Measurements from ENCODE around the gene RWDD3. TPM values are rescaled to one million over a fixed set of nuclear protein-coding genes. Genes with fewer than 3 reads are reported as not detected.

RWDD3 gene, protein sequence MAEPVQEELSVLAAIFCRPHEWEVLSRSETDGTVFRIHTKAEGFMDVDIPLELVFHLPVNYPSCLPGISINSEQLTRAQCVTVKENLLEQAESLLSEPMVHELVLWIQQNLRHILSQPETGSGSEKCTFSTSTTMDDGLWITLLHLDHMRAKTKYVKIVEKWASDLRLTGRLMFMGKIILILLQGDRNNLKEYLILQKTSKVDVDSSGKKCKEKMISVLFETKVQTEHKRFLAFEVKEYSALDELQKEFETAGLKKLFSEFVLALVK
- 10 to 100 TPM; 19.7 to 26.4 TPM for total RNA-seq
- polyA plus RNA-seq (ENCODE audit: insufficient read length in 2 of 2) = 10 to 100 TPM; 30.0 to 30.2 TPM
- long read RNA-seq, donor 1, partial matches to known transcripts = 0 of 5 reads
- long read RNA-seq, donor 1, other reads (novel, unspliced or antisense) = 0 of 5 reads
- long read RNA-seq, donor 2, partial matches to known transcripts = 0 of 5 reads
- long read RNA-seq, donor 2, other reads (novel, unspliced or antisense) = 0 of 5 reads
- long read RNA-seq, donor 3, partial matches to known transcripts = 0 of 1 reads
- long read RNA-seq, donor 3, other reads (novel, unspliced or antisense) = 0 of 1 reads
- long read RNA-seq, donor 4, transcript RWDD3-204 (2 exons, 513 nt) = minor isoform, 5 of 13 reads
- long read RNA-seq, donor 4, transcript RWDD3-203 (2 exons, 1,068 nt) = major isoform, 6 of 13 reads
- long read RNA-seq, donor 4, partial matches to known transcripts = 0 of 13 reads
- long read RNA-seq, donor 4, other reads (novel, unspliced or antisense) = 0 of 13 reads

DNA sequence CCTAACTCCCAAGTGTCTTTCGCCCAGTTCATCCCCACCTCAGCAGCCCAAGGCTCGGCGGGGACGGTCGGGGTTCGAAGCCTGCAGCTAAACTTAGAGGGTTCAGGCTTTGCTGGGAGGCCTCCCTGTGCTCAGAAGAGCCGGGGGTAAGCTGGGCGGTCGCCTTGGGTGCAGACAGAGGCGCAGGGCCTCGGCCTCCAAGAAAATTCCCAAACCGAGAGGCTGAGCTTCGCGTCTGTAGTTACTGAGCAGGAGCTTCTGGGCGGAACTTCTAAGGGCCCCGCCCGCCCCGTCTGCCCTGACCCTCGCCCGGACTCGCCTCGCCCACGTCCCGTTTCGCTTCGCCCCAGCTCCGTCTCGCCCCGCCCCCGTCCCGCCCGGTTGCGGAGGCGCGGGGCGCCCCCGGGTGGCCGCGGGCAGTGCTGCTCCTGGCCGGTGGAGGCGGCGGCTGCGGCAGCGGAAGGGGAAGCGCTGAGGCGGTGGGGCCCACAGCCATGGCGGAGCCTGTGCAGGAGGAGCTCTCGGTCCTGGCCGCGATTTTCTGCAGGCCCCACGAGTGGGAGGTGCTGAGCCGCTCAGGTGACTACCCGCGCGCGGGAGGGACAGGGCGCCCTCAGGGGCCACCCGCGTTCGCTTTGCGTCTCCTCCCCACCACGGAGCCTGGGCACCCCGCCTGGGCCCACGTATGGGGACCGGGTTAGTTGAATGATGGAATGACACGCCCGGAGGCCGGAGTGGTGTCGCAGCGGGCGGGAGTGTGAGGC, at the start of gene RWDD3:
TSS of gene RWDD3 (plus strand) at position 474 of the 764 bp plus-strand sequence. CDS start at position 495, 21 bp downstream.
- H3K27ac ChIP-seq (ENCODE audit: low read depth, low read length) = peak within 1 kb of the TSS; percentile 85

DNA sequence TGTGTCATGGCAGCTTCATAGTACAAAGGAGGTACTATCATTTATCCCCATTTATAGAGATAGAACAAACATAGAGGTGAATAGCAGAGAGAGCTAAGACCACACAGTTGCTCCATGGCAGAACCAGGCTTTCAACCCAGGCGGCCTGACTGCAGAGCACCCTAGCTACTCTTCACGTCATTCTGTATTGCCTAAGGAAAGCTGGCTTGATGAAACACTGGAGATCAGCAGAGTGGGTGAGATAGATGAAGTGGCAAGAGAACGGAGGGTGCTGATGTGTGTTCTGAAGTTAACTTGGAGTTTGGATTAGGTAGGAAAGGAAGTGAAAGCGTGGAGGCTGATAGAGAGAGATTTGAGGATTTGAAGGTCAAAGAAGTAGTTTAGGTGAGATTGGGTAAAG, 47.9 kb upstream of the RWDD3 start:
- no peaks in the 10 kb centered on the region for H3K27me3 ChIP-seq (ENCODE audit: control insufficient read depth, insufficient read depth, low read length)
- H3K4me3 ChIP-seq (ENCODE audit: low read depth, low read length) = no peak overlapping the region
- no peak for DNase-seq (ENCODE audit: low read depth in 4 of 6, low spot score in 6 of 6)
- H3K9me3 ChIP-seq (ENCODE audit: control insufficient read depth, insufficient read depth, low read length) = no peaks in the 10 kb centered on the region
- H3K4me1 ChIP-seq (ENCODE audit: control insufficient read depth, insufficient read depth, low read length) = peaks cover 4% of the 10 kb centered on the region
- H3K27ac ChIP-seq (ENCODE audit: low read depth, low read length) = no peak overlapping the region
- WGBS (ENCODE audit: insufficient coverage) = 97% methylated on average over 4 of the region's 4 CpGs
- H3K36me3 ChIP-seq (ENCODE audit: control insufficient read depth, insufficient read depth, low read length) = no peaks in the 10 kb centered on the region

More for the DNA sequence above, at the start of gene RWDD3:
- Histone ChIP-seq H3K9me3 (ENCODE audit: control insufficient read depth, insufficient read depth, low read length) (no peaks in the 10 kb centered on the region), H3K36me3 (ENCODE audit: control insufficient read depth, insufficient read depth, low read length) (no peaks in the 10 kb centered on the region), H3K4me1 (ENCODE audit: control insufficient read depth, insufficient read depth, low read length) (peaks cover 13% of the 10 kb centered on the region), H3K27me3 (ENCODE audit: control insufficient read depth, insufficient read depth, low read length) (no peaks in the 10 kb centered on the region), H3K4me3 (ENCODE audit: low read depth, low read length) (peak within 1 kb of the TSS; percentile 92)
- WGBS (ENCODE audit: insufficient coverage) = under 1% methylated on average over 67 of the region's 71 CpGs
- peak; percentile 72 to 96 (median 82) for DNase-seq (ENCODE audit: low read depth in 4 of 6, low spot score in 6 of 6)

DNA sequence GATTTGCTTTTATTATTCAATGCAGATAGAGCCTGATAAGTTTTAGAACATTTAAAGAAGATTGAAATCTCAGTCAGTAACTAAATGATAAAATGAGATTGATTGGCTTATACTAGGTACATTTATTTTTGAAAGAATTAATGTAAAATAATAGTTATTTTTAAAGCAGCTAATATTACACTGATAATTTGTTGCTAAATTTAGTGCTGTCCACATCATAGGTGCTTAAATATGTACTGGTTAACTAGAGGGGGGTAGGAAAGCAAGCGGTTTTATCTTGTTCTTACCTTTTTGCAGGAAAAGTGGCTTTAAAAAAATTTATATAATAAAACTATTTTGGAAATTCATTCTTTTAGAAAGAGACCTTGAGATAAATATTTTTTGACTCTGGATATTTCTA, 40.4 kb upstream of the RWDD3 start:
- Histone ChIP-seq H3K27ac (ENCODE audit: low read depth, low read length) (no peak overlapping the region), H3K27me3 (ENCODE audit: control insufficient read depth, insufficient read depth, low read length) (no peaks in the 10 kb centered on the region), H3K9me3 (ENCODE audit: control insufficient read depth, insufficient read depth, low read length) (no peaks in the 10 kb centered on the region), H3K4me1 (ENCODE audit: control insufficient read depth, insufficient read depth, low read length) (no peaks in the 10 kb centered on the region), H3K4me3 (ENCODE audit: low read depth, low read length) (no peak overlapping the region), H3K36me3 (ENCODE audit: control insufficient read depth, insufficient read depth, low read length) (no peaks in the 10 kb centered on the region)
- no peak for DNase-seq (ENCODE audit: low read depth in 4 of 6, low spot score in 6 of 6)
- WGBS (ENCODE audit: insufficient coverage) = no CpG with 5 or more reads among the region's 1 CpG

DNA sequence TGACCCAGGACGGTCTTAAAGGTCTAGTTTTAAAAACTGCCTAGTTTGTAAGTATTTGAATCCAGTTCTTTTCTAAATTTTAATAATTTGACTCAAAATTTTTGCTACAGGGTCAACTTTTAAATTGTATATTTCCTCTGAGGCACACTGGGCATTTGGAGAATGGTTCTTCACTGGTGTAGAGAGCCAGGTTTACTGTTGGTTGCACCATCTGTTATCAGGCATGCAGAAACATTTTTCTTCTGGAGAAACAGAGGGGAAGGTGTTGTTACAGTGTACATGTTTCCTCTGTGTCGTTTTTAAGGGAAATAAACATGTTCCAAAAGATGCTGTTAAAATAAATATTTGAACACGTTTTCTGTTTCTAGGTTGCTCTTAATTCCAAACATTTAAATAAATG, 39.0 kb upstream of the RWDD3 start:
- Histone ChIP-seq H3K27me3 (ENCODE audit: control insufficient read depth, insufficient read depth, low read length) (no peaks in the 10 kb centered on the region), H3K36me3 (ENCODE audit: control insufficient read depth, insufficient read depth, low read length) (no peaks in the 10 kb centered on the region), H3K4me3 (ENCODE audit: low read depth, low read length) (no peak overlapping the region), H3K4me1 (ENCODE audit: control insufficient read depth, insufficient read depth, low read length) (no peaks in the 10 kb centered on the region), H3K9me3 (ENCODE audit: control insufficient read depth, insufficient read depth, low read length) (no peaks in the 10 kb centered on the region), H3K27ac (ENCODE audit: low read depth, low read length) (no peak overlapping the region)
- DNase-seq (ENCODE audit: low read depth in 4 of 6, low spot score in 6 of 6) = peak in 1 of 6 donors; percentile 11
- no CpG with 5 or more reads among the region's 3 CpGs for WGBS (ENCODE audit: insufficient coverage)

DNA sequence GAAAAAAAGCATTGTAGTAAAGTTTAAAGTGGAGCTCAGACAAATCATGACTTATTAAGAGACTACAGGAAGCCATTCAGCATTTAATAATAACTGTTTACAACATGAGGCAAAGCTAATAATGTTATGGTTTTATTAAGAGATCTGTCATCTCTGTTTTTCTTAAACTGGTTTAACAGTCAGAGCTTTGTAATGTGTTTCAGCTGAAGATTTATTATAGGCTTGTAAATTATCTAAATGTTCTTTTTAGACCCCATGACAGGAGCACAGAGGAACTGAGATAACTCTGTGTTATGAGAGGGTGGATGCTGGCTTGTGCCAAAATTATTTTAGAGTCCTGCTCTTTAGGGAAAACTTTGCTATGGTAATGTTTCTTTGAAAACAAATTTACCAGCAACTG, 38.0 kb upstream of the RWDD3 start:
- no peak for DNase-seq (ENCODE audit: low read depth in 4 of 6, low spot score in 6 of 6)
- no peaks in the 10 kb centered on the region for H3K4me1 ChIP-seq (ENCODE audit: control insufficient read depth, insufficient read depth, low read length)
- no peaks in the 10 kb centered on the region for H3K27me3 ChIP-seq (ENCODE audit: control insufficient read depth, insufficient read depth, low read length)
- no peak overlapping the region for H3K4me3 ChIP-seq (ENCODE audit: low read depth, low read length)
- no peak overlapping the region for H3K27ac ChIP-seq (ENCODE audit: low read depth, low read length)
- no peaks in the 10 kb centered on the region for H3K36me3 ChIP-seq (ENCODE audit: control insufficient read depth, insufficient read depth, low read length)
- no peaks in the 10 kb centered on the region for H3K9me3 ChIP-seq (ENCODE audit: control insufficient read depth, insufficient read depth, low read length)

DNA sequence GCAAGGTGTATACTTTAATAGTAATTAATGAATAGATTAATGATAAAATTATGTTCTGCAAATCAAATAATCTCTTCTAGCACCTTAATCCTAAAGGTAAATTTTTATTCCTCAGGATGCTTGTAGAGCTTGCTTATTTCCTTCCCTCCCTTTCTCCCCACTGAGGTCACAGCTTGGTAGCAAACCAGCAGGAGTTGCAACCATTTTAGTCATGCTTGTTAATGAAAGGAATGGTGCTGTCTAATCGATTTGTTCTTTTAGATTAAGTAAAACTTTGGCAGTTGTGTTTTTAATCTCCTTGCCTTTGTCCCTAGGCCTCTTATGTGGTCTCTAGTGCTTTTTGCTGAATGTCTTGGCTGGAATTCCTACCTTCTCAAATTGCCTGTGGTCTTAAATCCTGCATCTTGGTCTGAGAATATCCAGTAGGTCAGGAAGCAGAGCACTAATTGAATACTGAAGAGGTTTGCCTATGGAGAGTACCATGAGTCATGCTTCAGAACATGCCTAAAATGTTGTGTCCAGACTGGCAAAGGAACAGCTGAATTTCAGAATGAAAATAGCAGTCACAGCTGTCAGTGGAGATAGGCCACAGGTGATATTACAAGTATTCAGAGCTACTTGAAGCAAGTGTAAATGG, 36.3 kb upstream of the RWDD3 start:
- Histone ChIP-seq H3K4me3 (ENCODE audit: low read depth, low read length) (no peak overlapping the region), H3K4me1 (ENCODE audit: control insufficient read depth, insufficient read depth, low read length) (no peaks in the 10 kb centered on the region), H3K36me3 (ENCODE audit: control insufficient read depth, insufficient read depth, low read length) (no peaks in the 10 kb centered on the region), H3K27ac (ENCODE audit: low read depth, low read length) (no peak overlapping the region), H3K9me3 (ENCODE audit: control insufficient read depth, insufficient read depth, low read length) (no peaks in the 10 kb centered on the region), H3K27me3 (ENCODE audit: control insufficient read depth, insufficient read depth, low read length) (no peaks in the 10 kb centered on the region)
- no CpG with 5 or more reads among the region's 1 CpG for WGBS (ENCODE audit: insufficient coverage)
- peak in 2 of 6 donors; percentile 8 to 10 for DNase-seq (ENCODE audit: low read depth in 4 of 6, low spot score in 6 of 6)

DNA sequence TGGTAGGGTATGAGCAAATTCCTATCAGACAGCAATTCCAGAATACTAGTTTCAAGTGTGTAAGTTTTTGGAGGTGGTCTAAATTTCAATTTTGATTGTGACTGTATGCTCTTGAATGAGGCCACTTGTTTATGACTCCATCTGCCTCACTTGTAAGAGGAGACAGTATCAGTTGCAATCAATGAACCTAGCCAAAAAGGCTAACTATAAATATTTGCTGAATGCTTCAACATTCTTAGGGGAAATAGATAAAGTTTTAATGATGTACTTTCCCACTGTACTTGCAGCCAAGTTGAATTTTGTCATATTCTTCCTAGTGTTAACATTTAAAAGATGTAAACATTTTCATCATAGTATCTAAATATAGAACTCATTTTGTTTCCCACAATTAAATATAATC, 32.1 kb upstream of the RWDD3 start:
- no peak overlapping the region for H3K27ac ChIP-seq (ENCODE audit: low read depth, low read length)
- H3K27me3 ChIP-seq (ENCODE audit: control insufficient read depth, insufficient read depth, low read length) = no peaks in the 10 kb centered on the region
- H3K36me3 ChIP-seq (ENCODE audit: control insufficient read depth, insufficient read depth, low read length) = no peaks in the 10 kb centered on the region
- no peaks in the 10 kb centered on the region for H3K9me3 ChIP-seq (ENCODE audit: control insufficient read depth, insufficient read depth, low read length)
- H3K4me3 ChIP-seq (ENCODE audit: low read depth, low read length) = no peak overlapping the region
- H3K4me1 ChIP-seq (ENCODE audit: control insufficient read depth, insufficient read depth, low read length) = no peaks in the 10 kb centered on the region
- DNase-seq (ENCODE audit: low read depth in 4 of 6, low spot score in 6 of 6) = no peak

DNA sequence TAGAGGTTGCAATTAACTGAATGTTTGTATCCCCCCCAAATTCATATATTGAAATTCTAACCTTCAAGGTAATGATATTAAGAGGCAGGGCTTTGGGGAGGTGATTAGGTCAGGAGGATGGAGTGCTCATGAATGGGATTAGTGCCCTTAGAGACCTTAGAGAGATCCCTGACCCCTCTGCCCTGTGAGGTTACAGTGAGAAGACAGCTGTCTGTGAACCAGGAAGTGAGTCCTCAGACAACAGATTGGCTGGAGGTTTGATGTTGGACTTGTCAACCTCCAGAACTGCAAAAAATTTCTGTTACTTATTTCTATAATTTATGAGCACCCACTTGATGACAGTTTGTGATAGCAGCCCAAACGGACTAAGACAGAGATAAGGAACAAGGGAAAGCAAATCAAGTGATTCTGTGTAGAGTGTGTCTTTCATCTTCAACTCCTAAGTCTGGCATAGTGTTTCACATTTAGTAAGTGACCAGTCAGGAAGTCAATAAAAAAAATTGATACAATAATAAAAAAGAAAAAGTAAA, 30.0 kb upstream of the RWDD3 start:
- no CpG with 5 or more reads among the region's 1 CpG for WGBS (ENCODE audit: insufficient coverage)
- Histone ChIP-seq H3K27me3 (ENCODE audit: control insufficient read depth, insufficient read depth, low read length) (no peaks in the 10 kb centered on the region), H3K36me3 (ENCODE audit: control insufficient read depth, insufficient read depth, low read length) (no peaks in the 10 kb centered on the region), H3K27ac (ENCODE audit: low read depth, low read length) (no peak overlapping the region), H3K9me3 (ENCODE audit: control insufficient read depth, insufficient read depth, low read length) (no peaks in the 10 kb centered on the region), H3K4me1 (ENCODE audit: control insufficient read depth, insufficient read depth, low read length) (peaks cover 3% of the 10 kb centered on the region), H3K4me3 (ENCODE audit: low read depth, low read length) (no peak overlapping the region)
- DNase-seq (ENCODE audit: low read depth in 4 of 6, low spot score in 6 of 6) = no peak

DNA sequence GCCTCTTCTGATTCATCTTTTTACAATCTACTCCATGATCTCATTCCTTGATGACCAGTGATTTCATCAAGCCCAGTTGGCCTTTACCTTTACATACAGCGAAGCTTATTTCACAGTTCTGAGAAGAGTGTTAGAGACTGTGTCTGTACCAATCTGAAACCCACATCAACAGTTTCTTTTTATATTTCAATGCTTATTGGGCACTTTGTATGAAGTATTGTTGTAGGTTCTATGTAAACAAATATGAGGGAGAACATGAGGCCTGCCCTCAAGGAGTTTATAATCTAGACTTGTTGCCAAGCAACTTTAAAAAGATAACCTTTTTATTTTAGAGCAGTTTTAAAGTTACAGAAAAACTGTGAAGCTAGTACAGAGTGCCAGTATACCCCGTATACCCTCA, 27.5 kb upstream of the RWDD3 start:
- no peaks in the 10 kb centered on the region for H3K27me3 ChIP-seq (ENCODE audit: control insufficient read depth, insufficient read depth, low read length)
- no peak overlapping the region for H3K4me3 ChIP-seq (ENCODE audit: low read depth, low read length)
- H3K27ac ChIP-seq (ENCODE audit: low read depth, low read length) = no peak overlapping the region
- H3K9me3 ChIP-seq (ENCODE audit: control insufficient read depth, insufficient read depth, low read length) = no peaks in the 10 kb centered on the region
- WGBS (ENCODE audit: insufficient coverage) = no CpG with 5 or more reads among the region's 2 CpGs
- H3K36me3 ChIP-seq (ENCODE audit: control insufficient read depth, insufficient read depth, low read length) = no peaks in the 10 kb centered on the region
- DNase-seq (ENCODE audit: low read depth in 4 of 6, low spot score in 6 of 6) = no peak
- peaks cover 3% of the 10 kb centered on the region for H3K4me1 ChIP-seq (ENCODE audit: control insufficient read depth, insufficient read depth, low read length)
